Keratinocyte (primary cell): Measurements from ENCODE around the gene WDR33.

Source experiments
- CTCF ChIP-seq, 3 experiments: IDR thresholded peaks in 1 of 3; conservative IDR thresholded peaks in 1 of 3; optimal IDR thresholded peaks in 1 of 3; 2 replicates in 2 of 3; 3 replicates in 1 of 3; pipeline versions ENCODE3 to v1.5.1; 2011; ENCODE audit warnings: low read length in 3 of 3, mild to moderate bottlenecking in 3 of 3, moderate library complexity in 2 of 3, control low read depth in 1 of 3, inconsistent platforms in 1 of 3; ENCODE audit not compliant: insufficient read depth in 2 of 3; ENCODE audit errors: extremely low read depth in 1 of 3
- EZH2 ChIP-seq: IDR thresholded peaks from one replicate; pipeline ENCODE4 v1.6.1; 2012; ENCODE audit warnings: inconsistent platforms, mild to moderate bottlenecking, low read length, moderate library complexity

- TF ChIP-seq CTCF (optimal IDR thresholded peaks at IDR 0.05 in 1 of 3, IDR thresholded peaks at IDR 0.05 in 1 of 3, conservative IDR thresholded peaks at IDR 0.05 in 1 of 3; ENCODE audit: extremely low read depth in 1 of 3, insufficient read depth in 2 of 3, low read length in 3 of 3) (no peak), EZH2 (no peak)
These were observed 34.7 kb downstream of the WDR33 start for GRCh38 chr2:127776122-127776780.
